ENCODE results near the gene PTPN3. TPM values are rescaled to one million over a fixed set of nuclear protein-coding genes. Genes with fewer than 3 reads are reported as not detected.

PTPN3 gene
- total RNA-seq, 1 donor from 2014 or later, result 13.4 TPM

GRCh38 chr9:109419531-109419930 is 78.6 kb downstream of the PTPN3 start:
- peaks cover 12% of the 10 kb centered on the region for H3K36me3 ChIP-seq
- no peak for ATAC-seq
- no peaks in the 10 kb centered on the region for H3K27me3 ChIP-seq (ENCODE audit: low read depth)
- H3K4me1 ChIP-seq, result no peaks in the 10 kb centered on the region
- no peak for TF ChIP-seq CTCF (IDR thresholded peaks at IDR 0.05)
- no peak overlapping the region for H3K27ac ChIP-seq
- intact Hi-C loops (cut with DNase I), result no loop called here
- no peak for DNase-seq
- no peak overlapping the region for H3K4me3 ChIP-seq
- no peaks in the 10 kb centered on the region for H3K9me3 ChIP-seq

GRCh38 chr9:109418827-109419226 is 79.3 kb downstream of the PTPN3 start:
- no peak for ATAC-seq
- Histone ChIP-seq H3K27me3 (ENCODE audit: low read depth) (no peaks in the 10 kb centered on the region), H3K4me3 (no peak overlapping the region), H3K9me3 (no peaks in the 10 kb centered on the region), H3K4me1 (no peaks in the 10 kb centered on the region), H3K27ac (no peak overlapping the region), H3K36me3 (peaks cover 12% of the 10 kb centered on the region)
- TF ChIP-seq CTCF (IDR thresholded peaks at IDR 0.05), result no peak
- DNase-seq, result no peak
- intact Hi-C loops (cut with DNase I), result no loop called here

- intact Hi-C loops (cut with DNase I), result no loop called here
- no peak for TF ChIP-seq CTCF (IDR thresholded peaks at IDR 0.05)
- no peaks in the 10 kb centered on the region for H3K27me3 ChIP-seq (ENCODE audit: low read depth)
- H3K9me3 ChIP-seq, result no peaks in the 10 kb centered on the region
- no peak overlapping the region for H3K27ac ChIP-seq
- ATAC-seq (no peak), DNase-seq (no peak)
- peaks cover 12% of the 10 kb centered on the region for H3K36me3 ChIP-seq
- H3K4me3 ChIP-seq, result no peak overlapping the region
- no peaks in the 10 kb centered on the region for H3K4me1 ChIP-seq
Measured at GRCh38 chr9:109417585-109418544, 80.2 kb downstream of the PTPN3 start.

GRCh38 chr9:109417054-109417453 is 81.1 kb downstream of the PTPN3 start:
- no peak for TF ChIP-seq CTCF (IDR thresholded peaks at IDR 0.05)
- H3K4me1 ChIP-seq, result no peaks in the 10 kb centered on the region
- H3K9me3 ChIP-seq, result no peaks in the 10 kb centered on the region
- peaks cover 12% of the 10 kb centered on the region for H3K36me3 ChIP-seq
- ATAC-seq (no peak), DNase-seq (no peak)
- H3K27ac ChIP-seq, result no peak overlapping the region
- intact Hi-C loops (cut with DNase I), result no loop called here
- no peaks in the 10 kb centered on the region for H3K27me3 ChIP-seq (ENCODE audit: low read depth)
- no peak overlapping the region for H3K4me3 ChIP-seq

- TF ChIP-seq CTCF (IDR thresholded peaks at IDR 0.05), result no peak
- intact Hi-C loops (cut with DNase I), result no loop called here
- Histone ChIP-seq H3K9me3 (no peaks in the 10 kb centered on the region), H3K36me3 (peaks cover 10% of the 10 kb centered on the region), H3K27ac (no peak overlapping the region), H3K27me3 (ENCODE audit: low read depth) (no peaks in the 10 kb centered on the region), H3K4me1 (no peaks in the 10 kb centered on the region), H3K4me3 (no peak overlapping the region)
- no peak for ATAC-seq
- no peak for DNase-seq
Measured at GRCh38 chr9:109416135-109416706, 81.9 kb downstream of the PTPN3 start.
